ENCODE results near the gene AQP12A.

GRCh38 chr2:240712121-240712520, 20.5 kb downstream of the AQP12A start:
- TF ChIP-seq TAF1 (IDR thresholded peaks at IDR 0.05; ENCODE audit: borderline replicate concordance, insufficient read depth, low read length) (no peak), REST (IDR thresholded peaks at IDR 0.05; ENCODE audit: insufficient read depth in 1 of 2, low read depth in 2 of 2, low read length in 2 of 2) (no peak), POLR2AphosphoS5 (IDR thresholded peaks at IDR 0.05; ENCODE audit: low read depth, low read length) (no peak), FOXP2 (optimal IDR thresholded peaks at IDR 0.05; ENCODE audit: borderline replicate concordance, extremely low read depth, extremely low read length, insufficient read depth) (no peak)
